ENCODE measurements around the gene SVEP1.

DNA sequence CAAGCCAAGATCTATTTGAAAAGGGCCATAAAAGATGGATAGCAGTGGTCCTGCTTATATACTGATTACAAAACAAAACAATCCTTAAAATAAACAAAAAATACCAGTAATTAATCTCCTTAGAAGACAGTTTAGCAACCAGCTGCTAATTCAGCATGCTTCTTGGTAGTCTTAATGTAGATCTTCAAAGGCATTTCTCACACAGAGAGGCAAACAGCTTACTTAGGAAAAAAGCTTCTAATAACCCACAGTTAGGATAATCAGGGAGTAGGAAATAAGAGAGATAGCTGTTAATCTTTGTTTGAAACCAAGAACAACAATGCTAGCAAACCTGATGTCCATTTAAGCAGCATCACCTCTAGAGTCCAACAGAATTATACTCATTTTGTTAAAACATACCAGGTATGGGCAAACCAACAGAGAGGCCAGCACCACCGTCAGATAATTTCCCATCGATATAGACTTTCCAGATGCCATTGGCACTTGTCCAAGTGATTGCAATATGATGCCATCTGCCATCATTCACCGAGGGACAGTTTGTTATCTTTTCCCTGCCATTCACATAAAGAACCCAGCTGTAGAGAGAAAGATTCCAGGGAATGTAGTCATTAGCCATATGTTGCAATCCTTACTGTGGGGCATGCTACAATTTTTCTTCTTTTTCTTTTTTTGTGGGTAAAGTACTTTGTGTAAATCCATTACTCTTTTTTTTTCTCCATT is 136.2 kb downstream of the SVEP1 start:
- TF ChIP-seq EZH2 (IDR thresholded peaks at IDR 0.05) (no peak), POLR2AphosphoS5 (IDR thresholded peaks at IDR 0.05; ENCODE audit: borderline replicate concordance, low read depth, low read length) (no peak)
